Ascending aorta (tissue), 2 donors: Measurements from ENCODE around the gene TRIM45. TPM values are rescaled to one million over a fixed set of nuclear protein-coding genes. Genes with fewer than 3 reads are reported as not detected.
"Not testable (repeated sequence)": the region's sequence is repeated elsewhere in the genome, so short reads cannot be mapped to it uniquely, and the experiment has no call there.

Experiments
- DNase-seq, 2 donors: peaks; one replicate each; pipeline ENCODE4 v3.0.0-alpha.2; 2019; ENCODE audit warnings: low spot score in 2 of 2
- H3K27ac ChIP-seq, 2 donors: fragments of 200-600 bp; sonication (generic); one replicate each; pipeline ENCODE4 v1.5.1; 2016 to 2017; ENCODE audit warnings: mild to moderate bottlenecking in 1 of 2
- H3K27me3 ChIP-seq: fragments of 200-600 bp; sonication (generic); one replicate; pipeline ENCODE4 v1.5.1; 2017
- H3K36me3 ChIP-seq, 2 donors: fragments of 200-600 bp; sonication (generic); one replicate each; pipeline ENCODE4 v1.5.1; 2016
- H3K4me1 ChIP-seq, 2 donors: fragments of 200-600 bp; sonication (generic); one replicate each; pipeline ENCODE4 v1.5.1; 2016 to 2017; ENCODE audit warnings: mild to moderate bottlenecking in 1 of 2
- H3K4me3 ChIP-seq, 2 donors: fragments of 200-600 bp; sonication (generic); one replicate each; pipeline ENCODE4 v1.5.1; 2016 to 2017; ENCODE audit warnings: mild to moderate bottlenecking in 1 of 2
- H3K9me3 ChIP-seq, 2 donors: fragments of 200-600 bp; sonication (generic); one replicate each; pipeline ENCODE4 v1.5.1; 2016
- intact Hi-C: fragments of 100-400 bp; cut with DNase I; formaldehyde crosslinking; loops from one replicate; pipeline ENCODE4 v1.15.1; 2023
- total RNA-seq: library from RNA; depleted of rRNA; stranded (reverse); fragments of >200 nt; gene quantifications from one replicate; pipeline ENCODE4 v1.1.0, GENCODE V29; 2016
- TF ChIP-seq, protein P1 (sequence below), 3 experiments: fragments of 200-600 bp in 2 of 3; fragments of 450-650 bp in 1 of 3; sonication (generic) in 2 of 3; IDR thresholded peaks; one replicate each; pipeline ENCODE4 v1.5.1; 2016 to 2019; ENCODE audit warnings: antibody characterized with exemption in 3 of 3, mild to moderate bottlenecking in 1 of 3, moderate library complexity in 1 of 3

TRIM45 gene
- total RNA-seq, 1 donor from 2014 or later = 1.9 TPM

GRCh38 chr1:117162816-117163215, 41.3 kb upstream of the TRIM45 start:
- no peak for DNase-seq
- Histone ChIP-seq H3K36me3 (no peaks in the 10 kb centered on the region), H3K4me3 (no peak overlapping the region), H3K27ac (no peak overlapping the region), H3K4me1 (no peaks in the 10 kb centered on the region), H3K27me3 (no peaks in the 10 kb centered on the region), H3K9me3 (no peaks in the 10 kb centered on the region)
- TF ChIP-seq, protein P1, sequence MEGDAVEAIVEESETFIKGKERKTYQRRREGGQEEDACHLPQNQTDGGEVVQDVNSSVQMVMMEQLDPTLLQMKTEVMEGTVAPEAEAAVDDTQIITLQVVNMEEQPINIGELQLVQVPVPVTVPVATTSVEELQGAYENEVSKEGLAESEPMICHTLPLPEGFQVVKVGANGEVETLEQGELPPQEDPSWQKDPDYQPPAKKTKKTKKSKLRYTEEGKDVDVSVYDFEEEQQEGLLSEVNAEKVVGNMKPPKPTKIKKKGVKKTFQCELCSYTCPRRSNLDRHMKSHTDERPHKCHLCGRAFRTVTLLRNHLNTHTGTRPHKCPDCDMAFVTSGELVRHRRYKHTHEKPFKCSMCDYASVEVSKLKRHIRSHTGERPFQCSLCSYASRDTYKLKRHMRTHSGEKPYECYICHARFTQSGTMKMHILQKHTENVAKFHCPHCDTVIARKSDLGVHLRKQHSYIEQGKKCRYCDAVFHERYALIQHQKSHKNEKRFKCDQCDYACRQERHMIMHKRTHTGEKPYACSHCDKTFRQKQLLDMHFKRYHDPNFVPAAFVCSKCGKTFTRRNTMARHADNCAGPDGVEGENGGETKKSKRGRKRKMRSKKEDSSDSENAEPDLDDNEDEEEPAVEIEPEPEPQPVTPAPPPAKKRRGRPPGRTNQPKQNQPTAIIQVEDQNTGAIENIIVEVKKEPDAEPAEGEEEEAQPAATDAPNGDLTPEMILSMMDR (IDR thresholded peaks at IDR 0.05) = no peak
- intact Hi-C loops = no loop called here

GRCh38 chr1:117161887-117162286, 40.3 kb upstream of the TRIM45 start:
- H3K4me1 ChIP-seq = no peaks in the 10 kb centered on the region
- no peak overlapping the region for H3K27ac ChIP-seq
- intact Hi-C loops = no loop called here
- H3K36me3 ChIP-seq = no peaks in the 10 kb centered on the region
- TF ChIP-seq, protein P1 (IDR thresholded peaks at IDR 0.05) = no peak
- no peaks in the 10 kb centered on the region for H3K9me3 ChIP-seq
- H3K4me3 ChIP-seq = no peak overlapping the region
- no peak for DNase-seq
- no peaks in the 10 kb centered on the region for H3K27me3 ChIP-seq

- H3K27me3 ChIP-seq, H3K27ac ChIP-seq, H3K4me3 ChIP-seq, H3K9me3 ChIP-seq, intact Hi-C loops, DNase-seq, H3K4me1 ChIP-seq, H3K36me3 ChIP-seq: not testable (repeated sequence)
These were observed 29.8 kb upstream of the TRIM45 start for GRCh38 chr1:117151305-117151704.

DNA sequence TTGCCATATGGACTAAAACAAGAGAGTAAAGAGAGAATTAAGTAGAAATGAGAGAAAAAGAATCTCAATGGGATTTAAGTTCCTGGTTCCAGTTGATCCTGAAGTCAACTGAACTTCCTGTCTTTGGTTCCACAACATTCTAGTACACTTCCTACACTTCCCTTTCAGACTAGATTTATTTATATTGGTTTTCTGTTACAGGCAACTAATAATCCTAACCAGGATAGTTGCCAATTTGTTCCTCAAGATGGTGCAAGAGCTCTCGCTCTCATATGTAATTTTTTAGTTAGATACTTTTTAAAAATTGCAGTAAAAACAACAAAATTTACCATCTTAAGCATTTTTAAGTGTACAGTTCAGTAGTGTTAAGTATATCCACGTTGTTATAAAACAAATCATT, 28.8 kb upstream of the TRIM45 start:
- Histone ChIP-seq H3K9me3 (no peaks in the 10 kb centered on the region), H3K4me1 (no peaks in the 10 kb centered on the region), H3K36me3 (no peaks in the 10 kb centered on the region), H3K27me3 (no peaks in the 10 kb centered on the region), H3K27ac (no peak overlapping the region), H3K4me3 (no peak overlapping the region)
- intact Hi-C loops = no loop called here
- TF ChIP-seq, protein P1 (IDR thresholded peaks at IDR 0.05) = no peak
- no peak for DNase-seq

DNA sequence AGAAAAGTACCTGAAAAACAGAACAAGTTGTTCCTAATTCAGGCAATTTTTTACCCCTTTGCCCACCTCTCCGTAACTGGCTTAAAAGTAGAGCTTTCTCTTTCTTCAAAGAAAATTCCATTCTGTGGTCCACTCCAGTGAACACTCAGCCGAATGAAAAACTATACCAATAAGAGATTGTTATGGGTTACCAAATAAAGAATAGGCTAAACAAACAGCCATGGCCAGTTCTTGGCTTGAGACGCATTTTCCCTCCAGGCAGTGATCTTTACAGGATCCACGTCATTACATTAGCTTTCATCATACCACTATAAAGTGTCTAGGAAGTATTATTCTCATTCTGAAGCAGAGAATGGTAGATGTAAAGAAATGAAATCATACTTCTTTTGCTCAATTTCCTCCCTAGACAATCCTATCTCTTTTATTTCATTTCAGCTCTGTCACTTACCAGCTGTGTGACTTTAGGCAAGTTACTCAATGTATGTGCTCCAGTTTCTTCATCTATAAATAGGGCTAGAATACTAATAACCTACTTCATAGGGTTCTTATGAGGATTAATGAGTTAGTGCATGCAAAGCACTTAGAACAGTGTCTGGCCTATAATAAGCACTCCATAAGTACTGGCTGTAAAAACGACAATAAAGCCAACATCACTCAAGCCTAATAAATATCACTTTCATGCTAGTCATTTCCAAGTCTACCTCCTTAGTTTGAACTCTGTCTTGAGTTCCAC, 26.5 kb upstream of the TRIM45 start:
- Histone ChIP-seq H3K36me3 (no peaks in the 10 kb centered on the region), H3K27me3 (no peaks in the 10 kb centered on the region), H3K9me3 (no peaks in the 10 kb centered on the region), H3K27ac (no peak overlapping the region), H3K4me1 (no peaks in the 10 kb centered on the region), H3K4me3 (no peak overlapping the region)
- DNase-seq = no peak
- TF ChIP-seq, protein P1 (IDR thresholded peaks at IDR 0.05) = no peak
- intact Hi-C loops = no loop called here

- intact Hi-C loops = no loop called here
These were observed 25.8 kb upstream of the TRIM45 start for GRCh38 chr1:117147341-117147831.

More at GRCh38 chr1:117147341-117147831, 25.8 kb upstream of the TRIM45 start:
- H3K4me1 ChIP-seq = no peaks in the 10 kb centered on the region
- TF ChIP-seq, protein P1 (IDR thresholded peaks at IDR 0.05) = no peak
- no peak overlapping the region for H3K4me3 ChIP-seq
- DNase-seq = no peak
- no peaks in the 10 kb centered on the region for H3K27me3 ChIP-seq
- H3K36me3 ChIP-seq = no peaks in the 10 kb centered on the region
- no peak overlapping the region for H3K27ac ChIP-seq
- no peaks in the 10 kb centered on the region for H3K9me3 ChIP-seq
